ENCODE data around the gene TCFL5. TPM values are rescaled to one million over a fixed set of nuclear protein-coding genes. Genes with fewer than 3 reads are reported as not detected.

Gene TCFL5
- total RNA-seq, 4 donors from 2014 or later = 5.3 to 20.0 (median 14.2) TPM

DNA sequence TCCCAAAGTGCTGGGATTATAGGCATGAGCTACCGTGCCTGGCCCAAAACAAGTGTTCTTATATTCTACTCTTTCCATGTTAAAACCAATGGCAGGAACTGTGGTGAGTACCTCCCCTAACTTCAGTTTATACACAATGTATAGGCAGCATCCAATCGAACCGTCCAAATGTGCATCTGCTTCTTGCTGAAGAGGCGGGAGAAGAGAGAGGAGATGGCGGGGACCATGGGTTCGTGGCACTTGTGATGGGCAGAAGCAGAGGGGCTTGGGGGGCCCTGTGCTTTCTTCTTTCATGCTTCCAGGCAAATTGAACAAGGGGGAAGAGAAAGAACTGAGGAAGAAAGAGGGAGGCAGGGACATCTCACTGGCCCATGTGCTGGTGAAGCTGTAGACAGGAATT is 11.2 kb upstream of the TCFL5 start:
- DNase-seq = no peak

GRCh38 chr20:62872184-62872847 is 10.7 kb upstream of the TCFL5 start:
- Histone ChIP-seq H3K4me1 (peaks cover 0 to 6% of the 10 kb centered on the region in 2 donors), H3K27ac (no peak overlapping the region), H3K27me3 (no peaks in the 10 kb centered on the region), H3K9me3 (no peaks in the 10 kb centered on the region), H3K4me3 (no peak overlapping the region), H3K36me3 (no peaks in the 10 kb centered on the region)
- no peak for DNase-seq
- TF ChIP-seq POLR2A (IDR thresholded peaks at IDR 0.05) = no peak
- TF ChIP-seq, protein P1, sequence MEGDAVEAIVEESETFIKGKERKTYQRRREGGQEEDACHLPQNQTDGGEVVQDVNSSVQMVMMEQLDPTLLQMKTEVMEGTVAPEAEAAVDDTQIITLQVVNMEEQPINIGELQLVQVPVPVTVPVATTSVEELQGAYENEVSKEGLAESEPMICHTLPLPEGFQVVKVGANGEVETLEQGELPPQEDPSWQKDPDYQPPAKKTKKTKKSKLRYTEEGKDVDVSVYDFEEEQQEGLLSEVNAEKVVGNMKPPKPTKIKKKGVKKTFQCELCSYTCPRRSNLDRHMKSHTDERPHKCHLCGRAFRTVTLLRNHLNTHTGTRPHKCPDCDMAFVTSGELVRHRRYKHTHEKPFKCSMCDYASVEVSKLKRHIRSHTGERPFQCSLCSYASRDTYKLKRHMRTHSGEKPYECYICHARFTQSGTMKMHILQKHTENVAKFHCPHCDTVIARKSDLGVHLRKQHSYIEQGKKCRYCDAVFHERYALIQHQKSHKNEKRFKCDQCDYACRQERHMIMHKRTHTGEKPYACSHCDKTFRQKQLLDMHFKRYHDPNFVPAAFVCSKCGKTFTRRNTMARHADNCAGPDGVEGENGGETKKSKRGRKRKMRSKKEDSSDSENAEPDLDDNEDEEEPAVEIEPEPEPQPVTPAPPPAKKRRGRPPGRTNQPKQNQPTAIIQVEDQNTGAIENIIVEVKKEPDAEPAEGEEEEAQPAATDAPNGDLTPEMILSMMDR (IDR thresholded peaks at IDR 0.05) = no peak
- intact Hi-C loops (cut with DNase I; ENCODE audit: low total_unique reads) = no loop called here

More for the DNA sequence above, 11.2 kb upstream of the TCFL5 start:
- intact Hi-C loops (cut with DNase I; ENCODE audit: low total_unique reads) = no loop called here
- Histone ChIP-seq H3K9me3 (no peaks in the 10 kb centered on the region), H3K27me3 (no peaks in the 10 kb centered on the region), H3K27ac (no peak overlapping the region), H3K4me1 (peaks cover 0 to 7% of the 10 kb centered on the region in 2 donors), H3K36me3 (no peaks in the 10 kb centered on the region), H3K4me3 (no peak overlapping the region)
- TF ChIP-seq, protein P1 (IDR thresholded peaks at IDR 0.05) = no peak
- no peak for TF ChIP-seq POLR2A (IDR thresholded peaks at IDR 0.05)

DNA sequence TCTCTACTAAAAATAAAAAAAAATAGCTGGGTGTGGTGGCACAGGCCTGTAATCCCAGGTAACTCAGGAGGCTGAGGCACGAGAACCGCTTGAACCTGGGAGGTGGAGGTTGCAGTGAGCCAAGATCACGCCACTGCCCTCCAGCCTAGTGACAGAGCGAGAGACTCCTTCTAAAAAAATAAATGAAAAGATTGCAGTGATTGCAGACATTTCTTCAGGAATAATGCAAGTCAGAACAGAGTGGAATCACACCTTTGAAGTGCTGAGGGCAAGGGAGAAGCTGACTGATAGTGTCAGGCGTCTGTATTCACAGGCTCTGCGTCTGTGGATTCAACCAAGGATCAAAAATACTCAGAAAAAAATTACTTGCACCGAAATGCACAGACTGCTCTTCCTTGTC is 2.6 kb upstream of the TCFL5 start:
- no peak for TF ChIP-seq POLR2A (IDR thresholded peaks at IDR 0.05)
- TF ChIP-seq, protein P1 (IDR thresholded peaks at IDR 0.05) = no peak
- intact Hi-C loops (cut with DNase I; ENCODE audit: low total_unique reads) = no loop called here
- no peak overlapping the region for H3K4me3 ChIP-seq
- DNase-seq = no peak
- no peaks in the 10 kb centered on the region for H3K27me3 ChIP-seq
- H3K27ac ChIP-seq = no peak overlapping the region
- H3K4me1 ChIP-seq = peaks cover 0 to 7% of the 10 kb centered on the region in 2 donors
- no peaks in the 10 kb centered on the region for H3K9me3 ChIP-seq
- H3K36me3 ChIP-seq = no peaks in the 10 kb centered on the region

DNA sequence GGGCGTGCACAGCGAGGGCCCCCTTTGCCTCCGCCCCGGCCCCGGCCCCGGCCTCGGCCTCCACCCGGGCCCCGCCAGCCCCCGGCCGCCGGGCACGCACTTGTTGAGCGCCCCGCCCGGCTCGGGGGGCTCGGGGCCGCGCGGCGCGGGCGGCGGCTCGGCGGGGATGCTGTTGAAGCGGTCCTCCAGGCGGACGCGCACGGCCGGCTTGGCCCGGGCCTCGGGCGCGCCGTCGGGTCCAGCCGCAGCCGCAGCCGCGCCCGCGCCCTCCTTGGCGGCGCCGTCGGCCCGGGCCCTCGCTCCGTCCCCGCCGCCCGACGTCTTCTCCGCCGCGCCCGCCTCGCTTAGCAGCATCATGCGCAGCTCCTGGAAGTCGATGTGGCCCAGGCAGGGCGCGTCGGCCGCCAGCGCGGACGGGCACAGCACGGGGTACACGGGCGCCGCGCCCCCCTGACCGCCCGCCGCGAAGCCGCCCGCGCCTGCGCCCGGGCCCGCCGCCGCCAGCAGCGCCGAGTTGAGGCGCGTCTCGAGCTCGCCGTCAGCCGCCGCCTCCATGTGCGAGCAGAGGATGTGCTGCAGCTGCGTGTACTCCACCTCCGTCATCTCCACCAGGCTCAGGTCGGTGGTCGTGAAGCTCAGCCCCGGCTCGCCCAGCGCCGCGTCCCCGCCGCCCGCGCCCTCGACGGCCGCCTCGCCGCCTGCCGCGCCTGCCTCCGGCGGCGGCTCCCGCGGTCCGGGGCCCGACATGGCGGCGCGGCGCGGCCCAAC is 514 bp downstream of the TCFL5 start:
- H3K36me3 ChIP-seq = no peaks in the 10 kb centered on the region
- intact Hi-C loops (cut with DNase I; ENCODE audit: low total_unique reads) = no loop called here
- no peaks in the 10 kb centered on the region for H3K9me3 ChIP-seq
- peak overlapping the region in 1 of 2 donors; percentile 68 for H3K27ac ChIP-seq
- peak in 1 of 2 donors; percentile 41 for DNase-seq
- TF ChIP-seq, protein P1 (IDR thresholded peaks at IDR 0.05) = no peak
- no peak for TF ChIP-seq POLR2A (IDR thresholded peaks at IDR 0.05)
- H3K4me1 ChIP-seq = peaks cover 0 to 7% of the 10 kb centered on the region in 2 donors
- peak overlapping the region; percentile 28 to 42 for H3K4me3 ChIP-seq
- no peaks in the 10 kb centered on the region for H3K27me3 ChIP-seq

DNA sequence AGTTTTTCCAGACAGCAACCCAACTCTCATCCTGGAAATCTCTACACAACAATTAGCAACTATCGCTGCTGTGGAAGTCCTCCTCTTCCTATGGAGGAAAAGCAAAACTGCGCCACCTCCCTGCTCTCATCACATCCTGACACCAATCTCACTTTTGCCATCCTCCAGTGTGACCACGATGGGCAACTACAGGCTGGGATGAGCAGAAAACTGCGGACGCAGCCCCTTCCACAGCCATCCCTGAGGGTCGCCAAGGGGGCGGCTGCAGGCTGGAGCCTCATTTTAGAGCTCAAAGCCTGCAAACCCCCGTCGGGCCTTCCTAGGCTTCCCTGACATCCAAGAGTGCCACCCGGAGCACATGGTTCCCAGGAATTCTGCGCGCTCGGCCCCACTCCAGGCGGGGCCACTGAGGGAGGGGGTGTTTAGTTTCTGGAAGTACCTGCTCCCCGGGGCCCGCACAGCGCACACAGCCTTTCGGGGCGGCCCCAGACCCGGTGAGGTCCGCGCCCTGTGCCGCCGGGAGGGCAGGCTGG is 1.2 kb downstream of the TCFL5 start:
- no peak for TF ChIP-seq POLR2A (IDR thresholded peaks at IDR 0.05)
- TF ChIP-seq, protein P1 (IDR thresholded peaks at IDR 0.05) = no peak
- no peak for DNase-seq
- intact Hi-C loops (cut with DNase I; ENCODE audit: low total_unique reads) = no loop called here

More for the DNA sequence above, 1.2 kb downstream of the TCFL5 start:
- H3K4me1 ChIP-seq = peaks cover 0 to 7% of the 10 kb centered on the region in 2 donors
- peak overlapping the region; percentile 8 to 33 for H3K4me3 ChIP-seq
- H3K36me3 ChIP-seq = no peaks in the 10 kb centered on the region
- H3K9me3 ChIP-seq = no peaks in the 10 kb centered on the region
- no peak overlapping the region for H3K27ac ChIP-seq
- H3K27me3 ChIP-seq = no peaks in the 10 kb centered on the region
